HG02623 (cell line): ENCODE data around the gene STUB1.
A peak's percentile ranks its signal among the peaks of the same experiment; 100 is the strongest.
"Not testable (repeated sequence)": the region's sequence is repeated elsewhere in the genome, so short reads cannot be mapped to it uniquely, and the experiment has no call there.

Experiments
- ATAC-seq: cut with Tn5 transposase; IDR thresholded peaks from one replicate; pipeline ENCODE4 v1.9.1; 2021; ENCODE audit warnings: moderate library complexity; ENCODE audit not compliant: unreplicated experiment

Gene STUB1

DNA sequence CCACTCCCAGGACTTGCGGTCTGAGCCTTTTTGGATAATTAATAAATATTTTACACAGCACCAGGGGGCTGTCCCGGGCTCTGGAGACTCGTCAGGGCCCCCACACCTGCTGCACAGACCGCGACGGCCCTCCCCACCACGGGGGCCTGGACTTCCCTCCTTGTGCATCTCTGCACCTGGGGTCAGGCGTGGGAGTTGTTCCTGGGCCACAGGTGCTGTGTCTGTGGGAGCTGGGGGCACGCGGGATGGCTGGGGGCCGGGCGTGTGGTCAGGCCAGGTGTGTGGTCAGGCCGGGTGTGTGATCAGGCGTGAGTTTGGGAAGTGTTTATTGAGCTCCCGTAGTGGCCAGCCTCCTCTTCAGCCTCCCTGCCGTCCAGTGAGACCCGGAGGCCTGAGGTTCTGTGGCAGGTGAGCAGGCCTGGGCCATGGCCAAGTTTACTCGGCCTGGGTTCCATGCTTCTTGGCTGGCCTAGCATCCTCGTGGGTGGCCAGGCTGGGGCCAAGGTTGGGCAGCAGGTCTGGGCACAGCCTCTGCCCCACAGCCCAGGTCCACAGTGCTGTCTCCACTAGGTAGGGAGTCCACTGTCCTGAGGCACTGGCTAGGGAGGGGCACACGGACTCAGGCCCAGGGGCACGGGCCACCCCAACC, 1.9 kb upstream of the STUB1 start:
- no peak for ATAC-seq

DNA sequence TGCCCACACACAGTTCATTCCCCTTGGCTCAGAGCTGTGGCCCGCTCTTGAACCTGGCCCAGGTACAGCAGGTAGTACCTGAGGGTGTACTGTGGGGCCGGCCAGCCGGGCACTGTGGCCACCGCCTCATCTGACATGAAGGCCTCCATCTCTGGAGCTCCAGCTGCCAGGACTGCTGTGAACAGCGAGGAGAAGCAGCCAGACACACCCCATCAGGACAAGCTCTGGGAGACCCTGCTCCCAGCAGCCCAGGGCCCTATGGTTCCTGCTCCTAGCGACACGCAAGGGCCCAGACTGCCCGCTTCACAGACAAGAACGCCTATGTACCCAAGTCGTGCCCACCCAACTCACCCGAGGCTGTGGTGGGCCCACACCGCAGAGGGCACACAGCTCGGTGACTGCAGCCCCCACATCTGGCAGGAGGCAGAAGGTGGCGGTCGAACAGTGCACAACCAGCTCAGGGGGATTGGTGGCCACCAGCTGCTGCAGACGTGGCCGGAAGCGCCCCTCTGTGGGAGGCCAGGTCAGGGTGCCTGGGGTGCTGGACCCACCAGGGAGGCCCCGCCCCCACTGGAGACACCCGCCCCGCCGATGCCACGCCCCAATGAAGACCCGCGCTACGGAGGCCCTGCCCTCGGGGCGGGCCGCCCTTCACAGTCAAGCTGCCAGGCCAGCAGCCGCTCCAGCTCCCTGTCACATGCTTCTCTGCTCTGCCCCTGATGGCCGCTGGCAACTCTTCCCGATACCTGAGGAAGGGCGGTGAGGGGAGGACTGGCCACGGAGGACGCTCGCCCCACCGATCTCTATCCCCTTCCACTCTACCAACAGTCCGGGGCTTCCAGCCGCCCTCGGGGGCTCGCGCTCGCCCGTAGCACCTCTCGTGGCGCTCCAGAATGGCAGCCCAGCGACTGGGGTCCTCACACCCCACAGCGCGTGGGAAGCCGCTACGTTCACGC, 1.1 kb upstream of the STUB1 start:
- ATAC-seq, result no peak

- no peak for ATAC-seq
Measured at GRCh38 chr16:680625-680945, 375 bp downstream of the STUB1 start.

GRCh38 chr16:680967-681745, 946 bp downstream of the STUB1 start:
- no peak for ATAC-seq

GRCh38 chr16:681746-682427, 1.7 kb downstream of the STUB1 start:
- ATAC-seq, result no peak

DNA sequence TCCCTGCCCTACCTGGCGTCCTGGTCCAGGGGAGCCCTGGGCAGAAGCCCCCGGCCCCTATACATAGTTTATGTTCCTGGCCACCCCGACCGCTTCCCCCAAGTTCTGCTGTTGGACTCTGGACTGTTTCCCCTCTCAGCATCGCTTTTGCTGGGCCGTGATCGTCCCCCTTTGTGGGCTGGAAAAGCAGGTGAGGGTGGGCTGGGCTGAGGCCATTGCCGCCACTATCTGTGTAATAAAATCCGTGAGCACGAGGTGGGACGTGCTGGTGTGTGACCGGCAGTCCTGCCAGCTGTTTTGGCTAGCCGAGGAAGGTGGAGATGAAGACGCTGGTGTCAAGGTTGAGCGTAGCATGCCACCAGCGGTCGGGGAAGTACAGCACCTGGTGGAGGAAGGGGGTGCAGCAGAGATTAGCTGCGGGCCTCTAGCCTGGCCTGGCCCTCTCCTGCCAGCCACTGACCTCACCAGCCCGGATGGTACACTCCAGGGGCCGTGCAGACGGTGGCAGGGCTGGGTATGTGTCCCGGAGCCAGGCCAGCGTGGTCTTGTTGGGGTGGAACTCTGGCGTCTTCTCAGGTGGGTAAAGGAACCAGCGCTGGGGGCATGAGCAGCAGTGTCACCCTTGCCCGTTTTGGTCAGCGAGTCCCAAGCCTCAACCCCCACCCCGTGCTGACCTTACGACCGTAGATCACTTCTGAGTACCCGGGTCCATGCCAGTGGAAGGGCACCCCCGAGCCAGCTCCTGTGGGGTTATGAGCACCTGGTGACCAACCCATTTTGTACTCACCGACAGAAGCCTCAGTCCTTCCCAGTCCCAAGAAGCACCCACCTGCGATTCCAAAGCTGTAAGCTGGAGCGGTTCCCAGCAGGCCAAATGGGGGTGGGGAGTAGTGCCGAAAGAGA, 2.5 kb downstream of the STUB1 start:
- no peak for ATAC-seq

- ATAC-seq, result no peak
Measured at GRCh38 chr16:683396-684070, 3.3 kb downstream of the STUB1 start.

- peak; percentile 64 for ATAC-seq
Measured at GRCh38 chr16:684071-684794, 4.0 kb downstream of the STUB1 start, which contains the start of gene JMJD8. JMJD8 (minus strand) TSS chr16:684334; CDS start chr16:684319, 15 bp downstream.

DNA sequence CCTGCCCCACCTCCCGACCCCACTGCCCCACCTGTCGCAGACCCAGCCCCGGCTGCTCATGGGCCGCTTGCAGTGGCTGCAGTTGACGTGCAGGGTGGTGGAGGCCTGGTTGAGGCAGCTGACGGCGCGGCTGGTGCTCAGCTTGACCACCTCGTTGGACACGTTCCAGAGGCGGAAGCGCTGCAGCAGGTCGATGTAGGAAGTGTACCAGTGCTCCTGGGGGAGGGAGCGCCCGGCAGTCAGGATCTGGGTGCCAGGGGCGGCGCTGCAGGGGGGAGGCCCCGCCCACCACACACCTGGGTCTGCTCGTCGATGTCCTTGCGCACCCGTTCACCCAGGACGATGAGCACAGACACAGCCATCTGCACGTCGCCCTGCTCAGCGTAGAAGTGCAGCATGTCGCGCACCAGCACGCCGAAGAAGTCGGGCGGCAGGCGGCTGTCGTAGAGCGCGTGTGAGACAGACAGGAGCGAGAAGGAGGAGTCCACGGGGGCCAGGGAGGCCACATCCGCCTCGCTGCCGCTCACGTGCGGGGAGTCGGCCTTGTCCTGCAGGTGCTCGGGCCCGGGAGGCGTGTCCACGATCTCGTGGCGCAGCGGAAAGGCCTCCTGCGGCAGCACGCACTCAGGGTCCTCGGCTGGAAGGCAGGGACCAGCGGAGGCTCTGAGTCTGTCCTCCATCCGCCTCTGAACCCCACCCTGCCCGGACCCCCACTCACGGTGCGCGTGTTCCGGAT, 4.9 kb downstream of the STUB1 start:
- no peak for ATAC-seq

- no peak for ATAC-seq
Measured at GRCh38 chr16:685967-686366, 5.8 kb downstream of the STUB1 start.

- ATAC-seq, result no peak
Measured at GRCh38 chr16:686459-687260, 6.5 kb downstream of the STUB1 start.

- no peak for ATAC-seq
Measured at GRCh38 chr16:687499-687898, 7.3 kb downstream of the STUB1 start.

DNA sequence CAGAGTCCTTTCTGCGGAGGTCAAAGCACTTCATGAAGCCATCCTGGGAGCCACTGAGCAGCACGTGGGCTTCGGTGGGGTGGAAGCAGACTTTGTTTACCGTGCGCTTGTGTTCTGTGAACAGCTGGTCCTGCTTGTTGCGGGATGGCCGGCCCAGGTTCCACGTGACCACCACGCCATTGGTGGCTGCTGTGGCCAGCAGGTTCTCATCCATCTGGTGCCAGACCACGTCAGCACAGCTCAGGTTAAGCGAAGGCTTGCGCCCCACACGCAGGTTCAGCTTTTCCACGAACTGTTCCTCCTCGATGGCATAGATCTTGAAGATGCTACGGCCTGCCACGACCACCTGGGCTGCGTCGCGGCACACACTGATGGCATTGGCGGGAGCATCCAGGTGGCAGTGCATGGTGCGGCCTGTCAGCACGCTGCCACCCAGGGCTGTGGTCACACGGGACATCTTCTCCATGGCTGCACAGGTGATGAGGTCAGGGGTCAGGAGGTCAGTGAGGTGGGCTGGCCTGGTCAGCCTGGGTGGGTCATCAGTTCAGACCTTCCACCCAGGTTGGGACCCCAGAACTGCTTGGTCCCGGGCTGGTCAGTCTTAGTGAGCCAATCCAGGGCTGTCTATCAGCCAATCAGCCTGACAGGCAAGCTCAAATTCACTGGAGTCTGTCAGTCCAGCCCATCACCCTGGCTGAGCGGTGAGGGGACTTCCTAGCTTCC, 9.1 kb downstream of the STUB1 start:
- no peak for ATAC-seq

DNA sequence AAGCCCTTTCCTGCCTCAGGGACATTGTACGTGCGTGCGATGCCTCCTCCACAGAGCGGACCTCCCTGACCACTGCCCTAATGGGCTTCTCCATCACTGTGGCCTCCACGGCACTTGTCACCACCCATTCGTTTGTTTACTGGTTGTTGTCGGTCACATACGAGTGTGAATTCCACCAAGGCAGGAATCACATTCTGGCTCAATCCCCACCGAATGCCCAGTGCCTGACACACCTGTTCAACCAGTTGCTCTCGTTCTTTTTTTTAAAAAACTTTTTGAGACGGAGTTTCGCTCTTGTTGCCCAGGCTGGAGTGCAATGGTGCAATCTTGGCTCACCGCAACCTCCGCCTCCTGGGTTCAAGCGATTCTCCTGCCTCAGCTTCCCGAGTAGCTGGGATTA, 11.0 kb downstream of the STUB1 start:
- ATAC-seq, result not testable (repeated sequence)

DNA sequence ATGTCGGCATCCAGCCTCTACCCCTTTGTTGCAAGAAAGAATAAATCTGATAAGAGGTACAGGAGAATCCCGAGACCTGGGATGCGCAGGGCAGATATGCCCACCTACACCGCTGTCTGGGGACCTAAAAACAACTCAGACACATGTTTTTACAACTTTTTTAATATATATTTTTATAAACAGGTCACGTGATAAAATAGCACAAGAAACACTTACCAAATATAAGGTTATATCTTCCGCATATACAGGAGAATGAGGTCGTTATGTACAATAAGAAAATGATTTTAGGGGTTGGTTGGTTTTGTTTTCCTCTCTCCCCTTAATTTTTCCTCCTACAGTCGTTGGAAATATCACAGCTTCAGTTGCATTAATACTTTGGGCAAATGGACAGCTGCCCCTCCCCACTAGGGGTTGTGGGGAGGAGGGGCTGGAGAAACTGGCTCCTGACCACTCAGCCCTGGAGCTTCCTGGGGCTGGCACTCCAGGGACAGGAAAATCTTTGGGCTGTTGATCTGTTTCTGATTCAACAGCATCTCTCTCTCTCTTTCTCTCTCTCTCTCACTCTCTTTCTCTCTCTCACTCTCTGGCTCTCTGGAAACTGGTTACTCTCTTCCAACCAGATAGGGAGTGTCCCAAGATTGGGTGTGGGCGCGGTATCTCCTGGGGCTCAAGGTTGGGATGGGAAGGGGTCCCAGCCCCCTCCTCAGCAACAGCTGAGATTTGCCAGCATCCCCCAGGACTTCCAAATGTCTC, 12.3 kb downstream of the STUB1 start:
- ATAC-seq, result no peak

DNA sequence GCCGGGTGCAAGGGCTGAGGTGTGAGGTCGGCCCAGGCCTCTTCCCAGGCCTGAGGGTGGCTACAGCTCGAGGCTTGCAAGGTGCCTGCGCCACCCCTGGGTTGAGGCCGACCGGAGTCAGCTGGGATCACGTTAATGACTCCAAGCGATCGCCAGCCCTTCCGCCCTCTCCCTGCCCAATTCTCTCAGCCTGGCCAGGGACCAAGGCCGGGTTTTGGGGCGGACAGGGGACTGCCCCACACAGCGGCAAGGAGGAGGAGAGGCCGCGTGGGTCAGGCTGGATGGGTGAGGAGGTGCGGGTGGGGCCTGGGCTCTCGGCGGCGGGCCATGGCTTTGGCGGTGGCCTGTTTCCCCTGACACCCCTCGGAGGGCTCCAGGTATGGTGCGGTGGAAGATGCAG, 13.2 kb downstream of the STUB1 start:
- no peak for ATAC-seq
